Karpas-422 (cell line): ENCODE measurements around the gene NRAS. TPM values are rescaled to one million over a fixed set of nuclear protein-coding genes. Genes with fewer than 3 reads are reported as not detected.

Experiments used
- DNase-seq: peaks from one replicate; pipeline ENCODE4 v3.0.0-alpha.2; 2015
- H2AFZ ChIP-seq: fragments of 200-600 bp; sonication (generic); 2 replicates; pipeline ENCODE4 v1.6.1; 2014; ENCODE audit warnings: antibody characterized with exemption, low read length, mixed read lengths
- H3K27ac ChIP-seq: fragments of 200-600 bp; sonication (generic); 2 replicates; pipeline ENCODE4 v1.5.1; 2014; ENCODE audit warnings: mild to moderate bottlenecking, low read length, moderate library complexity
- H3K27me3 ChIP-seq: fragments of 200-600 bp; sonication (generic); 2 replicates; pipeline ENCODE4 v1.6.1; 2014; ENCODE audit warnings: low read length, mixed read lengths
- H3K36me3 ChIP-seq: fragments of 200-600 bp; sonication (generic); 2 replicates; pipeline ENCODE4 v1.6.1; 2014; ENCODE audit warnings: low read length, mixed read lengths; ENCODE audit not compliant: insufficient read depth
- H3K4me1 ChIP-seq: fragments of 200-600 bp; sonication (generic); 2 replicates; pipeline ENCODE4 v1.6.1; 2014; ENCODE audit warnings: mild to moderate bottlenecking, low read length, mixed read lengths
- H3K4me2 ChIP-seq: fragments of 200-600 bp; sonication (generic); 2 replicates; pipeline ENCODE4 v1.6.1; 2014; ENCODE audit warnings: low read length, low read depth, mild to moderate bottlenecking; ENCODE audit not compliant: poor library complexity, severe bottlenecking
- H3K4me3 ChIP-seq: fragments of 200-600 bp; sonication (generic); 2 replicates; pipeline ENCODE4 v1.5.1; 2014; ENCODE audit warnings: mild to moderate bottlenecking, antibody characterized with exemption, low read length, mixed read lengths
- H3K79me2 ChIP-seq: fragments of 200-600 bp; sonication (generic); 2 replicates; pipeline ENCODE4 v1.6.1; 2014; ENCODE audit warnings: mild to moderate bottlenecking, low read length, mixed read lengths
- H3K9ac ChIP-seq: fragments of 200-600 bp; sonication (generic); 2 replicates; pipeline ENCODE4 v1.6.0; 2014; ENCODE audit warnings: low read length
- H3K9me2 ChIP-seq: fragments of 200-600 bp; sonication (generic), shearing (Covaris generic); replicated peaks from 2 replicates; pipeline ENCODE4 v1.6.0; 2014; ENCODE audit warnings: mild to moderate bottlenecking, low read length, moderate library complexity; ENCODE audit not compliant: insufficient read depth
- H3K9me3 ChIP-seq: fragments of 300-700, 200-600 bp; sonication (generic); 2 replicates; pipeline ENCODE4 v1.6.1; 2014; ENCODE audit warnings: low read length, mixed read lengths
- H4K20me1 ChIP-seq: fragments of 200-600 bp; sonication (generic); 2 replicates; pipeline ENCODE4 v1.6.1; 2014; ENCODE audit warnings: mild to moderate bottlenecking, antibody characterized with exemption, low read length, low read depth; ENCODE audit not compliant: insufficient read depth
- total RNA-seq: library from RNA; depleted of rRNA; stranded (reverse); fragments of >200 nt; shearing (Covaris generic); gene quantifications from 2 replicates; pipeline ENCODE4 v1.2.3, GENCODE V29; 2014; ENCODE audit warnings: low replicate concordance

NRAS gene
- total RNA-seq, 1 experiment from 2014 or later = 68.0 TPM

DNA sequence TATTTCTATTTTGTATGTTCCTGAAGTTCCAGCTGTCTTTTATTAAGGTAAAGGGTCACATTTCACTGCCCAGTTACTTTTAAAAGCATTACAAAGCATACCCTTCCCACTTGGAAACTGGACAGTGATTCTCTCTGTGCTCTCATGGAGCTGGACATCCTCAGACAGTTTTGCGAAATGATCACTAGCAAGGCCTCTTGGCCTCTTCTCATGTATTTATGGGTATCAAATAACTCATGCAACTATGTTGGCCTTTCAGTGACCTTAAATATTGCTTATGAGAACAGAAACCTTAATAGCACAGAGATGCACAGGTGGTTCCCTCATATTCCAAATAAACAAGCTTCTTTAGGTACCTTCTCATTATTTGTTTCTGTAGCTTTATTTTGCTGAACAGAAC lies 13.3 kb downstream of the NRAS start:
- Histone ChIP-seq H3K4me1 (no peaks in the 10 kb centered on the region), H3K9ac (no peak overlapping the region), H4K20me1 (no peaks in the 10 kb centered on the region), H3K27me3 (no peaks in the 10 kb centered on the region), H3K4me2 (no peak overlapping the region), H3K4me3 (no peak overlapping the region), H3K27ac (no peak overlapping the region), H3K9me3 (no peaks in the 10 kb centered on the region), H3K36me3 (peaks cover 25% of the 10 kb centered on the region), H3K79me2 (no peaks in the 10 kb centered on the region), H2AFZ (no peak overlapping the region), H3K9me2 (no peaks in the 10 kb centered on the region)
- DNase-seq = no peak

DNA sequence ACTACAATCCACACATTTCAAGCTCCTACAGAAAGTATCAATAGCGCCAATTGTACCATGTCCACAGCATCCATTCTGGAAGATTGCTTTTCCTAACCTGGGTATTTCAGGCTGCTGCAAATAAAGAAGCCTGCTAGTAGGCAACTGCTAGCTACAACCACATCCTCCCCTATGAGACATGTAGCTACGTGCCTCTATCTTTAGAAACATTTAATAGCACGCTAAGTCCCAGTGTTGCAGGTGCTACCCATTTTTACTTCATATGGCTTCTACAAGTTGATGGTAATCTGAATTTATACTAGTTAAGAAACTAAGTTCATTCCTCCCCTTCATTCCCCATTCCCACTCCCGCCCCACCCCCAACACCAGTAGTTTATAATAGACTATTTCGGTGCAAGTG lies 13.8 kb downstream of the NRAS start:
- H3K9ac ChIP-seq = no peak overlapping the region
- no peaks in the 10 kb centered on the region for H3K79me2 ChIP-seq
- no peak overlapping the region for H3K4me3 ChIP-seq
- no peak overlapping the region for H3K27ac ChIP-seq
- H3K27me3 ChIP-seq = no peaks in the 10 kb centered on the region
- peaks cover 20% of the 10 kb centered on the region for H3K36me3 ChIP-seq
- no peak overlapping the region for H3K4me2 ChIP-seq
- no peaks in the 10 kb centered on the region for H3K9me2 ChIP-seq
- no peaks in the 10 kb centered on the region for H3K9me3 ChIP-seq
- no peaks in the 10 kb centered on the region for H4K20me1 ChIP-seq
- H2AFZ ChIP-seq = no peak overlapping the region
- H3K4me1 ChIP-seq = no peaks in the 10 kb centered on the region
- no peak for DNase-seq

GRCh38 chr1:114701931-114702330 lies 14.6 kb downstream of the NRAS start:
- Histone ChIP-seq H3K9me3 (no peaks in the 10 kb centered on the region), H3K27ac (no peak overlapping the region), H3K4me3 (no peak overlapping the region), H3K4me2 (no peak overlapping the region), H2AFZ (no peak overlapping the region), H3K9ac (no peak overlapping the region), H4K20me1 (no peaks in the 10 kb centered on the region), H3K79me2 (no peaks in the 10 kb centered on the region), H3K9me2 (no peaks in the 10 kb centered on the region), H3K4me1 (no peaks in the 10 kb centered on the region), H3K27me3 (no peaks in the 10 kb centered on the region), H3K36me3 (peaks cover 12% of the 10 kb centered on the region; the same call in 1 of the 2 replicates)
- DNase-seq = no peak

GRCh38 chr1:114700036-114700600 lies 16.5 kb downstream of the NRAS start:
- no peak overlapping the region for H2AFZ ChIP-seq
- H3K27ac ChIP-seq = no peak overlapping the region
- no peaks in the 10 kb centered on the region for H3K79me2 ChIP-seq
- no peaks in the 10 kb centered on the region for H3K36me3 ChIP-seq
- H3K9me3 ChIP-seq = no peaks in the 10 kb centered on the region
- no peaks in the 10 kb centered on the region for H4K20me1 ChIP-seq
- no peak overlapping the region for H3K4me3 ChIP-seq
- no peaks in the 10 kb centered on the region for H3K27me3 ChIP-seq
- no peak overlapping the region for H3K9ac ChIP-seq
- no peaks in the 10 kb centered on the region for H3K9me2 ChIP-seq
- H3K4me1 ChIP-seq = peaks cover 7% of the 10 kb centered on the region
- DNase-seq = no peak
- no peak overlapping the region for H3K4me2 ChIP-seq

DNA sequence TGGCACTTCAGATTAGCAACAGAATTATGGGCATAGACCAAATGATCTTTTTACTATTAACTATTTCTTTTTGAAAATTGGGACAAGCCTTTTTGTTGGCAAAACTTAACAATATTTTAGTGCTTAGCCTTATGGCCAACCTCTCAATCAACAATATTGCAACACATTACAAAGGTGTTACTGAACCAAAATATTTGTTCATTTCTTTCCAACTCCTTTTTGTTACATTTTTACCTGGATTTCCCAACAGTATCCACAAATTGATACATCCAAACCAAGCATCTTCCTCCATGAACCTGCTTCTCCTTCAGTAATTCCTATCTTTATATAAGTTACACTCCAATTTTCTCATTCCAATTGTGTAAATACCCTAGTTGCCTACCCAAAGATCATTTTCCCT lies 19.8 kb downstream of the NRAS start:
- Histone ChIP-seq H2AFZ (no peak overlapping the region), H3K4me1 (peaks cover 7% of the 10 kb centered on the region), H3K4me3 (no peak overlapping the region), H3K9ac (no peak overlapping the region), H3K27me3 (no peaks in the 10 kb centered on the region), H3K27ac (no peak overlapping the region), H4K20me1 (no peaks in the 10 kb centered on the region), H3K9me2 (no peaks in the 10 kb centered on the region), H3K79me2 (no peaks in the 10 kb centered on the region), H3K9me3 (no peaks in the 10 kb centered on the region), H3K4me2 (no peak overlapping the region), H3K36me3 (no peaks in the 10 kb centered on the region)
- no peak for DNase-seq

DNA sequence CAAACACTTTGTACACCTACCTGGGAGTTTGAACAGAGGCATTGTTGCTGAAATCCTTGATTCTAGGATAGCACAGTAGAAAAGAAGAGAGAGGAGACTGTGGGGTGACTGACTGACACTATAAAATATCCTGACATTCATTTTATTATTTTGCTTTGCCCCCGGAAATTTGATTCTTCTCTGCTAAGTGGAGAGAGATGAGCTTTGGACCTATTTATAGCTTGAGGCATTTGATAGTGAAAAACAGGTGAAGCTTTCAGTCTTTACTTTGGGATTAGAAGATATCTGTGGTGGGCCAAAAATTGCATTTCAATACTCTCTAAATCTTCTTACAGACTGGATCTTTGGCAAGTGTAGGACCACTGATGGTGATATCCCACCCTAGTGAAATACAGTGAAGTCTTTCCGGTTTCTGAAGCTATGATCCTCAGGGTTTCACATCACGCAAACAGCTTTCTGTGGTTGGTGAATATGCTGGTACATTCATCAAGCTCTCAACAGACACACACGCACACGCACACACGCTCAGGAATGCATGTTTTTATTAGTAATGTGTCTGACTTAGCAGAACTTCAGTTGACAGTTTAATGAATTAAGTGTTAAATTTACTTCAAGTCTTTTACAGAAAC lies 21.0 kb downstream of the NRAS start, which contains the start of gene AMPD1:
AMPD1 (minus strand) TSS at position 117 of the 629 bp plus-strand sequence; CDS start at position 42, 75 bp downstream.
- no peak for DNase-seq
- no peaks in the 10 kb centered on the region for H4K20me1 ChIP-seq
- H3K4me1 ChIP-seq = peaks cover 7% of the 10 kb centered on the region
- H3K27me3 ChIP-seq = no peaks in the 10 kb centered on the region
- H3K9me3 ChIP-seq = no peaks in the 10 kb centered on the region
- H3K4me2 ChIP-seq = no peak within 1 kb of the TSS
- no peak within 1 kb of the TSS for H3K27ac ChIP-seq
- H2AFZ ChIP-seq = no peak within 1 kb of the TSS
- H3K4me3 ChIP-seq = no peak within 1 kb of the TSS
- H3K36me3 ChIP-seq = no peaks in the 10 kb centered on the region
- no peaks in the 10 kb centered on the region for H3K79me2 ChIP-seq
- no peak within 1 kb of the TSS for H3K9ac ChIP-seq
- H3K9me2 ChIP-seq = no peaks in the 10 kb centered on the region

DNA sequence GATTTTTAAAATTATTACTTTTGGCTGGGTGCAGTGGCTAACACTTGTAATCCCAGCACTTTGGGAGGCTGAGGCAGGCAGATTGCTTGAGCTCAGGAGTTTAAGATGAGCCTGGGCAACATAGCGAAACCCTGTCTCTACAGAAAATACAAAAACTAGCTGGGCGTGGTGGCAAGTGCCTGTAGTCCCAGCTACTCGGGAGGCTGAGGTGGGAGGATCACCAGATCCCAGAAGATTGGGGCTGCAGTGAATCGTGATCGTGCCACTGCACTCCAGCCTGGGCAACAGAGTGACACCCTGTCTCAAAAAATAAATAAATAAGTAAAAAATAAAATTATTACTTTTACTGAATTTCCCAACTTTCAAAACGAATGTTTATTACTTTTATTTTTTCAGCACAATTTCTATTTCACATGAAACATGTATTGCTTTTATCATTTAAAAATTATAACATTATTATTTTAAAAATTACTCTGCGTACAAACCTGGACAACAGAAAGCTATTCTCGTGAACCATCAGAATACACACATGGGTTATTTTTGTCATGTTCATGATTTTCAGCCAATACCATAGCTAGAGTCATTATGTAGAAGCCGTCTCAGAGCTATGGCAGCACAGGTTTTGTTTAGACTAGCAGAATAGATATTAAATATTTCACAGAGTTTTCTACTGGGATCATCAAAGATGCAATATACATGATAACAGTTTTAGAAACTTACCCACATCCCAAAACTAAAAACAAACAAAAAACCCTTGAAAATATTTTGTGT lies 21.8 kb downstream of the NRAS start:
- Histone ChIP-seq H3K27me3 (no peaks in the 10 kb centered on the region), H4K20me1 (no peaks in the 10 kb centered on the region), H3K79me2 (no peaks in the 10 kb centered on the region), H3K4me3 (no peak overlapping the region), H3K9me2 (no peaks in the 10 kb centered on the region), H2AFZ (no peak overlapping the region), H3K9ac (no peak overlapping the region), H3K36me3 (no peaks in the 10 kb centered on the region), H3K9me3 (no peaks in the 10 kb centered on the region), H3K4me1 (peaks cover 7% of the 10 kb centered on the region), H3K4me2 (no peak overlapping the region), H3K27ac (no peak overlapping the region)
- DNase-seq = no peak

- no peaks in the 10 kb centered on the region for H3K79me2 ChIP-seq
- no peaks in the 10 kb centered on the region for H3K27me3 ChIP-seq
- H3K9me3 ChIP-seq = no peaks in the 10 kb centered on the region
- H3K4me1 ChIP-seq = peaks cover 7% of the 10 kb centered on the region
- H3K27ac ChIP-seq = no peak overlapping the region
- H3K9ac ChIP-seq = no peak overlapping the region
- H3K4me3 ChIP-seq = no peak overlapping the region
- no peaks in the 10 kb centered on the region for H4K20me1 ChIP-seq
- no peaks in the 10 kb centered on the region for H3K36me3 ChIP-seq
- no peak for DNase-seq
- no peaks in the 10 kb centered on the region for H3K9me2 ChIP-seq
- H2AFZ ChIP-seq = no peak overlapping the region
- H3K4me2 ChIP-seq = no peak overlapping the region
Measured at GRCh38 chr1:114692947-114693346, 23.6 kb downstream of the NRAS start.
